Bone marrow (tissue), 2 donors: Measurements from ENCODE around the gene GABRA1.

Experiments used
- DNase-seq, 2 donors: peaks; one replicate each; lab custom pipeline; 2025; lab: John Stamatoyannopoulos, UW

The GABRA1 gene

GRCh38 chr5:161847941-161848391, at the start of gene GABRA1:
GABRA1 (plus strand) TSS chr5:161848120; CDS start chr5:161850811, 2,691 bp downstream.
- no peak for DNase-seq

GRCh38 chr5:161799316-161799715, 48.6 kb upstream of the GABRA1 start:
- DNase-seq, result no peak

GRCh38 chr5:161804263-161804662, 43.7 kb upstream of the GABRA1 start:
- no peak for DNase-seq

GRCh38 chr5:161846746-161847145, 1.2 kb upstream of the GABRA1 start:
- DNase-seq, result no peak

GRCh38 chr5:161847447-161847846, 473 bp upstream of the GABRA1 start:
- no peak for DNase-seq

- no peak for DNase-seq
Measured at GRCh38 chr5:161850491-161850890, 2.6 kb downstream of the GABRA1 start.

GRCh38 chr5:161851691-161852299, 3.9 kb downstream of the GABRA1 start:
- DNase-seq, result no peak

GRCh38 chr5:161857358-161857757, 9.4 kb downstream of the GABRA1 start:
- DNase-seq, result no peak

GRCh38 chr5:161863259-161863658, 15.3 kb downstream of the GABRA1 start:
- no peak for DNase-seq

- no peak for DNase-seq
Measured at GRCh38 chr5:161863811-161864210, 15.9 kb downstream of the GABRA1 start.

- no peak for DNase-seq
Measured at GRCh38 chr5:161865510-161865909, 17.6 kb downstream of the GABRA1 start.

GRCh38 chr5:161889971-161890370, 42.1 kb downstream of the GABRA1 start:
- DNase-seq, result no peak

- no peak for DNase-seq
Measured at GRCh38 chr5:161895514-161895913, 47.6 kb downstream of the GABRA1 start.

GRCh38 chr5:161897033-161897432, 49.1 kb downstream of the GABRA1 start:
- DNase-seq, result no peak

GRCh38 chr5:161899590-161899989, 51.7 kb downstream of the GABRA1 start:
- no peak for DNase-seq

- DNase-seq, result no peak
Measured at GRCh38 chr5:161900981-161901380, 53.1 kb downstream of the GABRA1 start.

GRCh38 chr5:161921781-161922180, 73.9 kb downstream of the GABRA1 start:
- no peak for DNase-seq

- no peak for DNase-seq
Measured at GRCh38 chr5:161924270-161924669, 76.3 kb downstream of the GABRA1 start.

- no peak for DNase-seq
Measured at GRCh38 chr5:161925960-161926359, 78.0 kb downstream of the GABRA1 start.

- no peak for DNase-seq
Measured at GRCh38 chr5:161934486-161934885, 86.6 kb downstream of the GABRA1 start.

- DNase-seq, result no peak
Measured at GRCh38 chr5:161944974-161945373, 97.1 kb downstream of the GABRA1 start.

GRCh38 chr5:161946911-161947310, 99.0 kb downstream of the GABRA1 start:
- DNase-seq, result no peak
